Suprapubic skin (tissue), 4 donors: ENCODE measurements around the gene ERBB3.

ENCODE experiments used
- POLR2A ChIP-seq, 2 donors: fragments of 450-650 bp; IDR thresholded peaks; one replicate each; pipeline ENCODE4 v1.6.1; 2017; ENCODE audit warnings: antibody characterized with exemption in 2 of 2, mild to moderate bottlenecking in 2 of 2, moderate library complexity in 2 of 2
- POLR2AphosphoS5 ChIP-seq, 3 donors: sonication (generic); formaldehyde crosslinking; IDR thresholded peaks; one replicate each; pipeline ENCODE4 v1.6.1; 2017; ENCODE audit warnings: antibody characterized with exemption in 3 of 3
- TF ChIP-seq, protein P1 (sequence below), 2 donors: fragments of 200-600 bp in 1 of 2; fragments of 450-650 bp in 1 of 2; sonication (generic) in 1 of 2; IDR thresholded peaks; one replicate each; pipeline ENCODE4 v1.5.1; 2016 to 2019; ENCODE audit warnings: antibody characterized with exemption in 2 of 2, mild to moderate bottlenecking in 1 of 2, moderate library complexity in 1 of 2

DNA sequence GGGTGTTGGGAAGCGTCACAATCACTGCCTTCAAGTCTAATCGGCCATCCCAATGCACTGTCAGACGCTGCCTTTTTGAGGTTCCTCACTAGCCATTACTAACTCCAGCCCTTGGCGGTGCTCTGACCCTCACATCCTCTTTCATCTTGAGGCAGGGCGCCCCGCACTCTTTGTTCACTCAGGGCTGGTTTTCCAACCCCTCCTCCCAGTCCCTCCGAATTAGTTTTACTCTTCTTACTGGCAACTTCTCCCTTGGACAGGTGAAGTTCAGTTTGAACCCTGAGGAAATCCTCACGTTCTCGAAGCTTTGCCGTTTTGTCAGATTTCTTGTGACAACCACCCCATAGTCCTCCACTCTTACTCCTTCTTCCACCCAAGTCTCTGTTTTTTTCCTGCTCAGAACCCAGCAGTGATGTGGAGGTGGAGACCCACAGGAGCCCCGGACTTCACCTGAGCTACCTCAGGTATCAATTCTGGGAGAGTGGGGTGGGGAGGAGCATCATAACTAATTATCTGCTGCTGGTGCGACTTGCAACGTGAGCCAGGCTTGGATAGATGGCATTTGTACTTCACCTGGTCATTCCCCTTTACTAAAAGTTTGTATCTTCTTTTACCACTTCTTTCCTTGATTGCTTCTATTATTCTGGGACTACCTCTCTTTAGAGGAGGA, 38.9 kb downstream of the ERBB3 start:
- no peak for TF ChIP-seq POLR2A (IDR thresholded peaks at IDR 0.05)
- TF ChIP-seq, protein P1, sequence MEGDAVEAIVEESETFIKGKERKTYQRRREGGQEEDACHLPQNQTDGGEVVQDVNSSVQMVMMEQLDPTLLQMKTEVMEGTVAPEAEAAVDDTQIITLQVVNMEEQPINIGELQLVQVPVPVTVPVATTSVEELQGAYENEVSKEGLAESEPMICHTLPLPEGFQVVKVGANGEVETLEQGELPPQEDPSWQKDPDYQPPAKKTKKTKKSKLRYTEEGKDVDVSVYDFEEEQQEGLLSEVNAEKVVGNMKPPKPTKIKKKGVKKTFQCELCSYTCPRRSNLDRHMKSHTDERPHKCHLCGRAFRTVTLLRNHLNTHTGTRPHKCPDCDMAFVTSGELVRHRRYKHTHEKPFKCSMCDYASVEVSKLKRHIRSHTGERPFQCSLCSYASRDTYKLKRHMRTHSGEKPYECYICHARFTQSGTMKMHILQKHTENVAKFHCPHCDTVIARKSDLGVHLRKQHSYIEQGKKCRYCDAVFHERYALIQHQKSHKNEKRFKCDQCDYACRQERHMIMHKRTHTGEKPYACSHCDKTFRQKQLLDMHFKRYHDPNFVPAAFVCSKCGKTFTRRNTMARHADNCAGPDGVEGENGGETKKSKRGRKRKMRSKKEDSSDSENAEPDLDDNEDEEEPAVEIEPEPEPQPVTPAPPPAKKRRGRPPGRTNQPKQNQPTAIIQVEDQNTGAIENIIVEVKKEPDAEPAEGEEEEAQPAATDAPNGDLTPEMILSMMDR (IDR thresholded peaks at IDR 0.05) = no peak
- TF ChIP-seq POLR2AphosphoS5 (IDR thresholded peaks at IDR 0.05) = no peak
